Peyer's patch (tissue), 4 donors: ENCODE data around the gene PBX4. TPM values are rescaled to one million over a fixed set of nuclear protein-coding genes. Genes with fewer than 3 reads are reported as not detected.

ENCODE experiments used
- DNase-seq, 3 donors: peaks; one replicate each; pipeline ENCODE4 v3.0.0-alpha.2; 2017 to 2019
- H3K27ac ChIP-seq, 4 donors: fragments of 200-600 bp; sonication (generic); one replicate each; pipeline ENCODE4 v1.5.1; 2016 to 2019
- H3K27me3 ChIP-seq, 2 donors: fragments of 200-600 bp; sonication (generic); one replicate each; pipeline ENCODE4 v1.5.1; 2019
- H3K36me3 ChIP-seq, 3 donors: fragments of 200-600 bp; sonication (generic); one replicate each; pipeline ENCODE4 v1.5.1; 2016 to 2019
- H3K4me1 ChIP-seq, 4 donors: fragments of 200-600 bp; sonication (generic); one replicate each; pipeline ENCODE4 v1.5.1; 2016 to 2019
- H3K4me3 ChIP-seq, 4 donors: fragments of 200-600 bp; sonication (generic); 1 replicate in 3 of 4; 2 replicates in 1 of 4; pipeline ENCODE4 v1.5.1; 2016 to 2019; ENCODE audit warnings: mild to moderate bottlenecking in 1 of 4
- H3K9me3 ChIP-seq, 4 donors: fragments of 200-600 bp; sonication (generic); one replicate each; pipeline ENCODE4 v1.5.1; 2016 to 2019; ENCODE audit warnings: mild to moderate bottlenecking in 1 of 4
- CTCF ChIP-seq, 6 experiments: fragments of 450-650 bp in 4 of 6; fragments of 200-600 bp in 2 of 6; sonication (generic) in 1 of 6; IDR thresholded peaks; one replicate each; pipeline ENCODE4 v1.5.1; 2017 to 2019; ENCODE audit warnings: antibody characterized with exemption in 6 of 6, mild to moderate bottlenecking in 3 of 6, moderate library complexity in 1 of 6
- POLR2A ChIP-seq, 2 donors: fragments of 450-650 bp; IDR thresholded peaks; one replicate each; pipeline ENCODE4 v1.5.1; 2017; ENCODE audit warnings: antibody characterized with exemption in 2 of 2, mild to moderate bottlenecking in 2 of 2, moderate library complexity in 2 of 2
- total RNA-seq, 4 donors: library from RNA; depleted of rRNA; stranded (reverse); fragments of >200 nt; gene quantifications; one replicate each; pipeline ENCODE4 v1.1.0, GENCODE V29; 2016

The PBX4 gene
- total RNA-seq, 4 donors from 2014 or later: 6.8 to 23.1 (median 14.1) TPM

- no peak for DNase-seq
- Histone ChIP-seq H3K4me1 (peaks cover 0 to 20% (median 16%) of the 10 kb centered on the region in 4 donors), H3K9me3 (no peaks in the 10 kb centered on the region), H3K4me3 (no peak overlapping the region), H3K27me3 (peaks cover 0 to 12% of the 10 kb centered on the region in 2 donors), H3K27ac (no peak overlapping the region), H3K36me3 (no peaks in the 10 kb centered on the region)
- TF ChIP-seq CTCF (IDR thresholded peaks at IDR 0.05) (no peak), POLR2A (IDR thresholded peaks at IDR 0.05) (no peak)
Observed at GRCh38 chr19:19544257-19544953, 74.1 kb downstream of the PBX4 start.

GRCh38 chr19:19543640-19544039, 74.8 kb downstream of the PBX4 start:
- peaks cover 0 to 23% (median 20%) of the 10 kb centered on the region in 4 donors for H3K4me1 ChIP-seq
- TF ChIP-seq CTCF (IDR thresholded peaks at IDR 0.05) (no peak), POLR2A (IDR thresholded peaks at IDR 0.05) (no peak)
- H3K27me3 ChIP-seq: peaks cover 0 to 16% of the 10 kb centered on the region in 2 donors
- H3K4me3 ChIP-seq: no peak overlapping the region
- H3K9me3 ChIP-seq: no peaks in the 10 kb centered on the region
- no peak for DNase-seq
- H3K36me3 ChIP-seq: no peaks in the 10 kb centered on the region
- H3K27ac ChIP-seq: no peak overlapping the region

GRCh38 chr19:19543101-19543500, 75.4 kb downstream of the PBX4 start:
- H3K27ac ChIP-seq: no peak overlapping the region
- H3K9me3 ChIP-seq: no peaks in the 10 kb centered on the region
- H3K4me3 ChIP-seq: no peak overlapping the region
- no peak for DNase-seq
- H3K36me3 ChIP-seq: no peaks in the 10 kb centered on the region
- H3K27me3 ChIP-seq: peaks cover 0 to 21% of the 10 kb centered on the region in 2 donors
- no peak for TF ChIP-seq CTCF (IDR thresholded peaks at IDR 0.05)
- no peak for TF ChIP-seq POLR2A (IDR thresholded peaks at IDR 0.05)
- peaks cover 2 to 29% (median 26%) of the 10 kb centered on the region in 4 donors for H3K4me1 ChIP-seq

GRCh38 chr19:19542507-19542906, 76.0 kb downstream of the PBX4 start:
- Histone ChIP-seq H3K4me3 (no peak overlapping the region), H3K27ac (no peak overlapping the region), H3K36me3 (no peaks in the 10 kb centered on the region), H3K9me3 (no peaks in the 10 kb centered on the region), H3K4me1 (peaks cover 2 to 33% (median 29%) of the 10 kb centered on the region in 4 donors), H3K27me3 (peaks cover 0 to 22% of the 10 kb centered on the region in 2 donors)
- TF ChIP-seq POLR2A (IDR thresholded peaks at IDR 0.05) (no peak), CTCF (IDR thresholded peaks at IDR 0.05) (no peak)
- no peak for DNase-seq

GRCh38 chr19:19541616-19542015, 76.9 kb downstream of the PBX4 start:
- Histone ChIP-seq H3K36me3 (no peaks in the 10 kb centered on the region), H3K9me3 (no peaks in the 10 kb centered on the region), H3K4me3 (no peak overlapping the region), H3K4me1 (peaks cover 2 to 33% (median 29%) of the 10 kb centered on the region in 4 donors), H3K27ac (no peak overlapping the region), H3K27me3 (peaks cover 0 to 22% of the 10 kb centered on the region in 2 donors)
- no peak for DNase-seq
- TF ChIP-seq POLR2A (IDR thresholded peaks at IDR 0.05) (no peak), CTCF (IDR thresholded peaks at IDR 0.05) (no peak)
